Measurements from ENCODE around the gene LGSN.
A peak's percentile ranks its signal among the peaks of the same experiment; 100 is the strongest.

DNA sequence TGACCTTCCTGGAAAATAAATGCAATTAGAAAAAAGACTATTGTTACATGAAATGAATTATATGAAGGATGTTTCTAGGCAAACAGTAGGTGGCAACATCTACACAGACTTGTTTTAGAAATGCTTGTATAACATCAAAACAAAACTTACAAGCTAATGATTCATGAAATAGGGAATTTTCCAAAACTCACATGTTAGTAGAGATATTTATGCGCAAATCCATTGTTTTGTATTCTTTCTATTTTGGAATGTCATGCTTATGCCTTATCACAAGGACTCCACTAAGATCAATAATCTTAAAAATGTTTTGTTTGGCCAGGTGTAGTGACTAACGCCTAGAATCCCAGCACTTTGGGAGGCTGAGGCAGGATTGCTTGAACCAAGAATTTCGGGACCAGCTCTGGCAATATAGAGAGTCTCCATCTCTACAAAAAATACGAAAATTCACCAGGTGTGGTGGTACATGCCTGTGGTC lies 32.3 kb upstream of the LGSN start:
- TF ChIP-seq POLR2AphosphoS5 (IDR thresholded peaks at IDR 0.05): no peak
- TF ChIP-seq, protein P1, sequence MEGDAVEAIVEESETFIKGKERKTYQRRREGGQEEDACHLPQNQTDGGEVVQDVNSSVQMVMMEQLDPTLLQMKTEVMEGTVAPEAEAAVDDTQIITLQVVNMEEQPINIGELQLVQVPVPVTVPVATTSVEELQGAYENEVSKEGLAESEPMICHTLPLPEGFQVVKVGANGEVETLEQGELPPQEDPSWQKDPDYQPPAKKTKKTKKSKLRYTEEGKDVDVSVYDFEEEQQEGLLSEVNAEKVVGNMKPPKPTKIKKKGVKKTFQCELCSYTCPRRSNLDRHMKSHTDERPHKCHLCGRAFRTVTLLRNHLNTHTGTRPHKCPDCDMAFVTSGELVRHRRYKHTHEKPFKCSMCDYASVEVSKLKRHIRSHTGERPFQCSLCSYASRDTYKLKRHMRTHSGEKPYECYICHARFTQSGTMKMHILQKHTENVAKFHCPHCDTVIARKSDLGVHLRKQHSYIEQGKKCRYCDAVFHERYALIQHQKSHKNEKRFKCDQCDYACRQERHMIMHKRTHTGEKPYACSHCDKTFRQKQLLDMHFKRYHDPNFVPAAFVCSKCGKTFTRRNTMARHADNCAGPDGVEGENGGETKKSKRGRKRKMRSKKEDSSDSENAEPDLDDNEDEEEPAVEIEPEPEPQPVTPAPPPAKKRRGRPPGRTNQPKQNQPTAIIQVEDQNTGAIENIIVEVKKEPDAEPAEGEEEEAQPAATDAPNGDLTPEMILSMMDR (IDR thresholded peaks at IDR 0.05 in 8 of 11, conservative IDR thresholded peaks at IDR 0.05 in 3 of 11): peak in 4 of 11 experiments; percentile 16 to 31 (median 24)

All from spleen (tissue), 7 donors.